H9 (cell line): ENCODE measurements around the gene TRIP6. TPM values are rescaled to one million over a fixed set of nuclear protein-coding genes. Genes with fewer than 3 reads are reported as not detected.

ENCODE experiments used
- DNase-seq: peaks from one replicate; pipeline ENCODE4 v3.0.0-alpha.2; 2017
- H2AFZ ChIP-seq: one replicate; pipeline ENCODE4 v1.6.1; 2013; ENCODE audit warnings: mild to moderate bottlenecking, low read length, control low read depth, moderate library complexity
- H2AK5ac ChIP-seq: 2 replicates; pipeline ENCODE4 v1.6.1; 2013; ENCODE audit warnings: low read length, control low read depth, mixed read lengths; ENCODE audit not compliant: insufficient read length
- H2BK120ac ChIP-seq: one replicate; pipeline ENCODE4 v1.6.1; 2013; ENCODE audit warnings: low read depth, mild to moderate bottlenecking, low read length, control low read depth, inconsistent platforms; ENCODE audit not compliant: poor library complexity, severe bottlenecking
- H2BK12ac ChIP-seq: 2 replicates; pipeline ENCODE4 v1.6.1; 2013; ENCODE audit warnings: low read length, control low read depth, mixed read lengths, low read depth; ENCODE audit not compliant: insufficient read length
- H2BK15ac ChIP-seq: 2 replicates; pipeline ENCODE4 v1.6.1; 2013; ENCODE audit warnings: low read depth, low read length, control low read depth
- H2BK20ac ChIP-seq: one replicate; pipeline ENCODE4 v1.6.1; 2013; ENCODE audit warnings: low read depth, mild to moderate bottlenecking, low read length, control low read depth, inconsistent platforms; ENCODE audit not compliant: poor library complexity, severe bottlenecking
- H2BK5ac ChIP-seq: 2 replicates; pipeline ENCODE4 v1.6.1; 2013; ENCODE audit warnings: low read length, control low read depth, mixed read lengths; ENCODE audit not compliant: insufficient read length
- H3K14ac ChIP-seq: 2 replicates; pipeline ENCODE4 v1.6.1; 2013; ENCODE audit warnings: low read length, control low read depth; ENCODE audit not compliant: insufficient read depth
- H3K18ac ChIP-seq: 2 replicates; pipeline ENCODE4 v1.6.1; 2013; ENCODE audit warnings: low read depth, mild to moderate bottlenecking, mixed read lengths, low read length, control low read depth; ENCODE audit not compliant: insufficient read length
- H3K23ac ChIP-seq: 2 replicates; pipeline ENCODE4 v1.6.1; 2013; ENCODE audit warnings: low read length, control low read depth, mixed read lengths, low read depth; ENCODE audit not compliant: insufficient read length
- H3K23me2 ChIP-seq: 2 replicates; pipeline ENCODE4 v1.6.1; 2013; ENCODE audit warnings: low read depth, mild to moderate bottlenecking, mixed read lengths, low read length, control low read depth; ENCODE audit not compliant: insufficient read length, poor library complexity, severe bottlenecking
- H3K27ac ChIP-seq: 2 replicates; pipeline ENCODE4 v1.5.1; 2013; ENCODE audit warnings: low read length, control low read depth, mixed read lengths, low read depth; ENCODE audit not compliant: insufficient read length
- H3K27me3 ChIP-seq: 2 replicates; pipeline ENCODE4 v1.6.1; 2013; ENCODE audit warnings: low read length, control low read depth, inconsistent platforms; ENCODE audit not compliant: insufficient read depth
- H3K4ac ChIP-seq: 2 replicates; pipeline ENCODE4 v1.6.1; 2013; ENCODE audit warnings: low read depth, mild to moderate bottlenecking, control low read depth, inconsistent platforms, low read length, moderate library complexity
- H3K4me1 ChIP-seq: 2 replicates; pipeline ENCODE4 v1.6.1; 2013; ENCODE audit warnings: low read length, control low read depth, inconsistent platforms; ENCODE audit not compliant: insufficient read depth
- H3K4me2 ChIP-seq: 2 replicates; pipeline ENCODE4 v1.6.1; 2013; ENCODE audit warnings: low read length, control low read depth, mixed read lengths; ENCODE audit not compliant: insufficient read length, insufficient read depth
- H3K56ac ChIP-seq: 2 replicates; pipeline ENCODE4 v1.6.1; 2013; ENCODE audit warnings: low read depth, mild to moderate bottlenecking, mixed read lengths, low read length, control low read depth; ENCODE audit not compliant: insufficient read length
- H3K79me1 ChIP-seq: 2 replicates; pipeline ENCODE4 v1.6.1; 2013; ENCODE audit warnings: low read depth, mild to moderate bottlenecking, moderate library complexity, low read length, control low read depth, inconsistent platforms; ENCODE audit not compliant: insufficient read depth, poor library complexity, severe bottlenecking
- H3K79me2 ChIP-seq: 2 replicates; pipeline ENCODE4 v1.6.1; 2013; ENCODE audit warnings: low read length, control low read depth, inconsistent platforms; ENCODE audit not compliant: insufficient read depth
- H3K9ac ChIP-seq: 2 replicates; pipeline ENCODE4 v1.6.1; 2013; ENCODE audit warnings: low read length, control low read depth, mixed read lengths; ENCODE audit not compliant: insufficient read length; ENCODE audit errors: extremely low read depth
- H3K9me3 ChIP-seq: one replicate; pipeline ENCODE4 v1.6.1; 2013; ENCODE audit warnings: low read depth, low read length, inconsistent platforms; ENCODE audit not compliant: control insufficient read depth
- H3T11ph ChIP-seq: one replicate; pipeline ENCODE4 v1.6.1; 2013; ENCODE audit warnings: mild to moderate bottlenecking, low read length, control low read depth, inconsistent platforms
- H4K20me1 ChIP-seq: one replicate; pipeline ENCODE4 v1.6.1; 2013; ENCODE audit not compliant: control insufficient read depth, insufficient read length, insufficient read depth
- H4K5ac ChIP-seq: 2 replicates; pipeline ENCODE4 v1.6.1; 2013; ENCODE audit warnings: low read depth, mild to moderate bottlenecking, mixed read lengths, low read length, control low read depth; ENCODE audit not compliant: insufficient read length
- H4K8ac ChIP-seq: replicated peaks from 2 replicates; pipeline ENCODE4 v1.6.1; 2013; ENCODE audit warnings: low read length, control low read depth, mixed read lengths, low read depth; ENCODE audit not compliant: insufficient read length
- H4K91ac ChIP-seq: 2 replicates; pipeline ENCODE4 v1.6.1; 2013; ENCODE audit warnings: low read depth, mild to moderate bottlenecking, moderate library complexity, mixed read lengths, low read length, control low read depth; ENCODE audit not compliant: insufficient read length
- H3K27ac Mint-ChIP-seq, 3 experiments: 2 replicates in 2 of 3; 3 replicates in 1 of 3; pipeline ENCODE4 v1.8.0; 2020 to 2021; ENCODE audit warnings: mixed read lengths in 3 of 3, mild to moderate bottlenecking in 1 of 3, moderate library complexity in 1 of 3
- H3K27me3 Mint-ChIP-seq: 2 replicates; pipeline ENCODE4 v1.8.0; 2021; ENCODE audit warnings: low read depth, mild to moderate bottlenecking, moderate library complexity, mixed read lengths
- H3K36me3 Mint-ChIP-seq, 3 experiments: 2 replicates in 2 of 3; 3 replicates in 1 of 3; pipeline ENCODE4 v1.8.0; 2020 to 2021; ENCODE audit warnings: low read depth in 3 of 3, mixed read lengths in 3 of 3; ENCODE audit not compliant: insufficient read depth in 1 of 3
- H3K4me1 Mint-ChIP-seq, 2 experiments: 2 replicates each; pipeline ENCODE4 v1.8.0; 2020; ENCODE audit warnings: mixed read lengths in 2 of 2
- H3K4me3 Mint-ChIP-seq, 2 experiments: 2 replicates in 1 of 2; 3 replicates in 1 of 2; pipeline ENCODE4 v1.8.0; 2020 to 2021; ENCODE audit warnings: mild to moderate bottlenecking in 2 of 2, mixed read lengths in 2 of 2, moderate library complexity in 1 of 2
- H3K9me3 Mint-ChIP-seq, 2 experiments: 2 replicates in 1 of 2; 3 replicates in 1 of 2; pipeline ENCODE4 v1.8.0; 2020; ENCODE audit warnings: mild to moderate bottlenecking in 2 of 2, mixed read lengths in 2 of 2, moderate library complexity in 1 of 2
- CTCF ChIP-seq: fragments of 200-600 bp; sonication (generic); conservative IDR thresholded peaks from 3 replicates; pipeline ENCODE4 v1.8.0; 2021; ENCODE audit warnings: antibody characterized with exemption, mild to moderate bottlenecking
- WGBS: extraction: QIAGEN DNeasy Blood & Tissue Kit; methylation state at CpG from one replicate; pipeline ENCODE4 v1.1.7; 2013; ENCODE audit warnings: missing lambda C conversion rate, low lambda C conversion rate, mixed read lengths; ENCODE audit not compliant: insufficient read length; ENCODE audit errors: extremely low coverage; 5-methylcytosine and 5-hydroxymethylcytosine counted together
- total RNA-seq: library from RNA; stranded (reverse); gene quantifications from 2 replicates; pipeline ENCODE4 v1.2.1, GENCODE V29; 2021

The TRIP6 gene
- total RNA-seq, 1 experiment from 2014 or later, result 122 TPM

GRCh38 chr7:100895701-100895955 lies 28.4 kb downstream of the TRIP6 start, which contains the start of gene ACHE:
ACHE (minus strand) TSS chr7:100895888; CDS start chr7:100894232, 1,656 bp downstream.
- WGBS, result no CpG with 5 or more reads among the region's 32 CpGs
- H3K27me3 ChIP-seq, result peaks cover 7% of the 10 kb centered on the region

More at GRCh38 chr7:100895701-100895955, 28.4 kb downstream of the TRIP6 start, which contains the start of gene ACHE:
- no peak within 1 kb of the TSS for H4K91ac ChIP-seq
- no peaks in the 10 kb centered on the region for H3K79me1 ChIP-seq
- no peak within 1 kb of the TSS for H4K8ac ChIP-seq
- H2BK5ac ChIP-seq, result no peak within 1 kb of the TSS
- H3K23me2 ChIP-seq, result peaks cover 21% of the 10 kb centered on the region
- H3K9me3 Mint-ChIP-seq, result no peaks in the 10 kb centered on the region; a peak in 2 of 5 replicates
- H2BK120ac ChIP-seq, result no peak within 1 kb of the TSS
- H2AFZ ChIP-seq, result no peak within 1 kb of the TSS
- no peak within 1 kb of the TSS for H2BK20ac ChIP-seq
- H3K9ac ChIP-seq, result no peak within 1 kb of the TSS
- H3K4me1 Mint-ChIP-seq, result peaks cover 23 to 24% of the 10 kb centered on the region in 2 experiments
- no peak within 1 kb of the TSS for H2BK15ac ChIP-seq
- H2AK5ac ChIP-seq, result no peak within 1 kb of the TSS
- H3K36me3 Mint-ChIP-seq, result no peaks in the 10 kb centered on the region
- H3K4me3 Mint-ChIP-seq, result peak within 1 kb of the TSS; percentile 68 to 79
- peak within 1 kb of the TSS in 1 of 3 experiments; percentile 14; a peak in 2 of 7 replicates for H3K27ac Mint-ChIP-seq
- H4K20me1 ChIP-seq, result no peaks in the 10 kb centered on the region
- no peak within 1 kb of the TSS for H2BK12ac ChIP-seq
- no peaks in the 10 kb centered on the region for H3K9me3 ChIP-seq
- no peak within 1 kb of the TSS for H3K56ac ChIP-seq
- no peaks in the 10 kb centered on the region for H3K79me2 ChIP-seq
- TF ChIP-seq CTCF, result no peak
- H3K27me3 Mint-ChIP-seq, result peaks cover 25% of the 10 kb centered on the region
- no peak for DNase-seq
- no peak within 1 kb of the TSS for H3K4ac ChIP-seq
- H3K18ac ChIP-seq, result no peak within 1 kb of the TSS
- no peak within 1 kb of the TSS for H3K14ac ChIP-seq
- peaks cover 2% of the 10 kb centered on the region; the same call in 1 of the 2 replicates for H3K4me1 ChIP-seq
- H3K23ac ChIP-seq, result no peak within 1 kb of the TSS
- no peak within 1 kb of the TSS for H3T11ph ChIP-seq
- peak within 1 kb of the TSS; percentile 33 for H3K4me2 ChIP-seq
- H4K5ac ChIP-seq, result no peak within 1 kb of the TSS
- no peak within 1 kb of the TSS for H3K27ac ChIP-seq
